Measurements from ENCODE around the gene PAPOLA.

The PAPOLA gene

DNA sequence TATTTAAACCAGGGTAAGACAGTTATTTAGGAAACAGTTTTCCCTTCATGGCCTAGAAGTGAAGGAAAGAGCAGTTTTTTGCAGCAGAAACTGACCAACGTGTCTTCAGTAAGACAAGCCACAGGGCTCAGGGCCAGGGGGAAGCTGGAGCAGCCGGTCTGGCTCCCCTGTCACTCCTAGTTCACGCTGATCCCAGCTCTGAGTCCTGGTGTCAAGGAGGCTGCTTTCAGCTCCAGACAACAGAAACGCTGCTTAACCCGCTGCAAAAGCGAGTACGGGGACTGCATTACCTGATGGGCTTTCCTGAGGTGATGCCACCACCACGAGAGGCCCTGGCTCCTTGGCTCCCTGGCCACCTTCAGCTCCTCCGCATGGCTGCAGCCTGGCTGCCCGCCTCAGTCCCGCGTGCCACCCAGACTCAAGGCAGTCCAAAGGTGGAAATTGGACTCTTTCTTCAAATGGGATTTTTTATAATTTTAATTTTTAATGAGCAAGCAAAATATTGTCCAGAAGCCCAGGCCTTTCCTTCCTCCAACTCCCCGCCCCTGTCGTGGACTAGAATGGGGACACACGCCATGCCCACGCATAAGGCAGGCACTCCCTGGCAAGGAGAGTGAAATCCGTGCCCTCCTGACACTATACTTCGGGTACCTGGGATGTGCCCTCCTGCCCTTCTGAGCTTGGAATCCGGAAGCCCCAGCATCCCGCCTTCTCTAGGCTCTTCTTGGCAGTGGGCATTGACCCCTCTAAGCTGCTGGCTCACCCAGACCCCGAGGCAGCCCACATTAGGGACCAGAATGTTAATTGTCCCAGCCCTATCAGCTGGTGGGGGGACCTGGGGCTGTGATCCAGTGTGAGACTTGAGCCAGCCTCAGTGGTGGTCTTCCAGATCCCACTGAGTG lies 85.0 kb downstream of the PAPOLA start:
- TF ChIP-seq EGR1 (IDR thresholded peaks at IDR 0.05) (no peak), YY1 (IDR thresholded peaks at IDR 0.05; ENCODE audit: low read depth) (no peak), MAX (IDR thresholded peaks at IDR 0.05) (no peak), USF1 (IDR thresholded peaks at IDR 0.05) (no peak), TAF1 (IDR thresholded peaks at IDR 0.05; ENCODE audit: low read depth) (no peak), TCF12 (IDR thresholded peaks at IDR 0.05; ENCODE audit: low read depth) (no peak), CEBPB (IDR thresholded peaks at IDR 0.05) (no peak), FOXM1 (IDR thresholded peaks at IDR 0.05; ENCODE audit: borderline replicate concordance, low read depth) (no peak), EP300 (IDR thresholded peaks at IDR 0.05; ENCODE audit: borderline replicate concordance) (no peak), NFIC (IDR thresholded peaks at IDR 0.05) (no peak), CREB1 (IDR thresholded peaks at IDR 0.05; ENCODE audit: low read depth) (no peak), TEAD4 (IDR thresholded peaks at IDR 0.05) (no peak), RAD21 (IDR thresholded peaks at IDR 0.05; ENCODE audit: low read depth) (no peak), ZBTB7A (IDR thresholded peaks at IDR 0.05; ENCODE audit: low read depth) (no peak)
- TF ChIP-seq, protein P1, sequence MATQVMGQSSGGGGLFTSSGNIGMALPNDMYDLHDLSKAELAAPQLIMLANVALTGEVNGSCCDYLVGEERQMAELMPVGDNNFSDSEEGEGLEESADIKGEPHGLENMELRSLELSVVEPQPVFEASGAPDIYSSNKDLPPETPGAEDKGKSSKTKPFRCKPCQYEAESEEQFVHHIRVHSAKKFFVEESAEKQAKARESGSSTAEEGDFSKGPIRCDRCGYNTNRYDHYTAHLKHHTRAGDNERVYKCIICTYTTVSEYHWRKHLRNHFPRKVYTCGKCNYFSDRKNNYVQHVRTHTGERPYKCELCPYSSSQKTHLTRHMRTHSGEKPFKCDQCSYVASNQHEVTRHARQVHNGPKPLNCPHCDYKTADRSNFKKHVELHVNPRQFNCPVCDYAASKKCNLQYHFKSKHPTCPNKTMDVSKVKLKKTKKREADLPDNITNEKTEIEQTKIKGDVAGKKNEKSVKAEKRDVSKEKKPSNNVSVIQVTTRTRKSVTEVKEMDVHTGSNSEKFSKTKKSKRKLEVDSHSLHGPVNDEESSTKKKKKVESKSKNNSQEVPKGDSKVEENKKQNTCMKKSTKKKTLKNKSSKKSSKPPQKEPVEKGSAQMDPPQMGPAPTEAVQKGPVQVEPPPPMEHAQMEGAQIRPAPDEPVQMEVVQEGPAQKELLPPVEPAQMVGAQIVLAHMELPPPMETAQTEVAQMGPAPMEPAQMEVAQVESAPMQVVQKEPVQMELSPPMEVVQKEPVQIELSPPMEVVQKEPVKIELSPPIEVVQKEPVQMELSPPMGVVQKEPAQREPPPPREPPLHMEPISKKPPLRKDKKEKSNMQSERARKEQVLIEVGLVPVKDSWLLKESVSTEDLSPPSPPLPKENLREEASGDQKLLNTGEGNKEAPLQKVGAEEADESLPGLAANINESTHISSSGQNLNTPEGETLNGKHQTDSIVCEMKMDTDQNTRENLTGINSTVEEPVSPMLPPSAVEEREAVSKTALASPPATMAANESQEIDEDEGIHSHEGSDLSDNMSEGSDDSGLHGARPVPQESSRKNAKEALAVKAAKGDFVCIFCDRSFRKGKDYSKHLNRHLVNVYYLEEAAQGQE (IDR thresholded peaks at IDR 0.05; ENCODE audit: low read depth): no peak

- TF ChIP-seq EP300 (IDR thresholded peaks at IDR 0.05; ENCODE audit: borderline replicate concordance): no peak
- TF ChIP-seq ZBTB7A (IDR thresholded peaks at IDR 0.05; ENCODE audit: low read depth): no peak
- TF ChIP-seq, protein P1 (IDR thresholded peaks at IDR 0.05; ENCODE audit: low read depth): no peak
- TF ChIP-seq TCF12 (IDR thresholded peaks at IDR 0.05; ENCODE audit: low read depth): no peak
- TF ChIP-seq NFIC (IDR thresholded peaks at IDR 0.05): no peak
- no peak for TF ChIP-seq MAX (IDR thresholded peaks at IDR 0.05)
- no peak for TF ChIP-seq CREB1 (IDR thresholded peaks at IDR 0.05; ENCODE audit: low read depth)
- TF ChIP-seq TEAD4 (IDR thresholded peaks at IDR 0.05): no peak
- no peak for TF ChIP-seq TAF1 (IDR thresholded peaks at IDR 0.05; ENCODE audit: low read depth)
- no peak for TF ChIP-seq YY1 (IDR thresholded peaks at IDR 0.05; ENCODE audit: low read depth)
Measured at GRCh38 chr14:96587823-96588385, 85.7 kb downstream of the PAPOLA start.

DNA sequence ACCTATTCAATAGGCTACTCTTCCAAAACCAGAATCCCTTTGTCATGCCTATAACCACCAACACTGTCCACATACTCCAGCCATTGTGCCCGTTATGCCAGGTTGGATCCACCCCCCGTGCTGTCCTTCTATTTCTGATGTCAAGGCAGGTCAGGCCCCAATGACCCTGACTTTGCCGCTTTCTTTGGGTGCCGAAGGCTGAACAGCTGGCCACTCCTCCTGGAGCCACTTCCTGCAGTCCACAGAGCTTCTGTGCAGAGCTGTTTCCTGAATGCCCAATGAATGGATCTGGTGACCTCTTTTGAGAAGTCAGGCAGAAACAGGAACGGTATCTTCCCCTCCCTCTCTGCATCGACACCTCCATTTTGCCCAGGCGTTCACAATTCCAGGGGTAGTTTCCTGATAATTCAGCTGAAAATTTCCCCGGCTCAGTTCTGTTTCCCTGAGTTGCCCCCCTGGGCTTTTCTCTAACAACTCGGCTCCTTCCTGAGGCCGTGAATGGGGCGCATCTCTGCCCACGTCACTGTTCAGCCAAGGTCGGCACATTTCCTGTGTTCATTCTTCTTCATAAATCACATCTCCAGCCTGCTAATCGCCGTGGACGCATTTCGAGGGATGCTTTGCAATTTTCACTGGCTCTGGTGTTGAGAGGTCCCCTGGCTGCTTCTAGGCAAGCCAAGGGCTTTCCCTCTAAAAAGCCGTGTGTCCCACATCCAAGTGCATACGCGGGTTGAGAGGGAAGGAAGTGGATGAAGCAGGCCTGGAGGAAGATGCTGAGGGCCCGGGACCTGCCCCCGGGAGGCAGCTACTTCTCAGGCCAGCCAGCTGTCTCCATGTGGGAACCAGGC lies 86.5 kb downstream of the PAPOLA start:
- no peak for TF ChIP-seq TAF1 (IDR thresholded peaks at IDR 0.05; ENCODE audit: low read depth)
- no peak for TF ChIP-seq EP300 (IDR thresholded peaks at IDR 0.05; ENCODE audit: borderline replicate concordance)
- TF ChIP-seq YY1 (IDR thresholded peaks at IDR 0.05; ENCODE audit: low read depth): no peak
- TF ChIP-seq ZBTB7A (IDR thresholded peaks at IDR 0.05; ENCODE audit: low read depth): no peak
- no peak for TF ChIP-seq MAX (IDR thresholded peaks at IDR 0.05)
- no peak for TF ChIP-seq CEBPB (IDR thresholded peaks at IDR 0.05)
- TF ChIP-seq FOXM1 (IDR thresholded peaks at IDR 0.05; ENCODE audit: borderline replicate concordance, low read depth): no peak
- TF ChIP-seq EGR1 (IDR thresholded peaks at IDR 0.05): no peak
- no peak for TF ChIP-seq TCF12 (IDR thresholded peaks at IDR 0.05; ENCODE audit: low read depth)

GRCh38 chr14:96589577-96589976 lies 87.4 kb downstream of the PAPOLA start:
- TF ChIP-seq CEBPB (IDR thresholded peaks at IDR 0.05) (no peak), MAX (IDR thresholded peaks at IDR 0.05) (no peak), FOXM1 (IDR thresholded peaks at IDR 0.05; ENCODE audit: borderline replicate concordance, low read depth) (no peak)
